ENCODE measurements around the gene FOXK2. TPM values are rescaled to one million over a fixed set of nuclear protein-coding genes. Genes with fewer than 3 reads are reported as not detected.
A peak's percentile ranks its signal among the peaks of the same experiment; 100 is the strongest.
"Not testable (repeated sequence)": the region's sequence is repeated elsewhere in the genome, so short reads cannot be mapped to it uniquely, and the experiment has no call there.

Gene FOXK2
- total RNA-seq, 2 experiments from 2014 or later, result 49.3 to 60.8 TPM

DNA sequence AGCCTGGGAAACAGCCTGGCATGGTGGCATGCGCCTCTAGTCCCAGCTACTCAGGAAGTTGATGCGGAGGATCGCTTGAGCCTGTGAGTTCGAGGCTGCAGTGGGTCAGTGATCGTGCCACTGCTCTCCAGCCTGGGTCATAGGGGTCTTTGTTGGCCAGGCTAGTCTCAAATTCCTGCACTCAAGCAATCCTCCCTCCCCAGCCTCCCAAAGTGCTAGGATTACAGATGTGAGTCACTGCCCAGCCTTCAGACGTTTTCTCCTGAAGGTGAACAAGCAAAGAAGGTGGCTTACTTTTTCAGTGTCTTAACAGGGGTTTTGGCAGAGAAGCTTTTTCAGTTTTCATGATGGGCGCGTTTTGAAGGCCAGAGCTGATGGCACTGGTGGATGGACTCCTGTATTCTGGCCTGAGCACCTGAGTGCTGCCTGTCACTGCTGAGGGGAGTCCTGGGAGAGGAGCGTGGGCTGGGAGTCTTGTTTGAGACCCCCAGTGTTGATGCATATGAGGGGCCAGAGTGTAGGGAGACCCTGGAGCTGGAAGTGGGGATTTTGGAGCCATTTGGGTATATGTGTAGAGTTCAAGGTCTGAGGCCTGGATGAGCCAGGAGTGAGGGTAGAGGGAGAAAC lies 41.4 kb downstream of the FOXK2 start:
- POLR2A ChIA-PET, result no interaction called here
- intact Hi-C loops (cut with micrococcal nuclease), result no loop called here
- peaks cover 23% of the 10 kb centered on the region for H3K4me1 Mint-ChIP-seq (ENCODE audit: low read depth)
- H3K36me3 Mint-ChIP-seq, result peaks cover 7% of the 10 kb centered on the region
- CTCF ChIA-PET, result no interaction called here
- H3K27ac Mint-ChIP-seq, result peak overlapping the region; percentile 44
- no peak for DNase-seq
- no peak overlapping the region for H3K4me3 Mint-ChIP-seq
- H3K27me3 Mint-ChIP-seq, result no peaks in the 10 kb centered on the region
- no peaks in the 10 kb centered on the region for H3K9me3 Mint-ChIP-seq

DNA sequence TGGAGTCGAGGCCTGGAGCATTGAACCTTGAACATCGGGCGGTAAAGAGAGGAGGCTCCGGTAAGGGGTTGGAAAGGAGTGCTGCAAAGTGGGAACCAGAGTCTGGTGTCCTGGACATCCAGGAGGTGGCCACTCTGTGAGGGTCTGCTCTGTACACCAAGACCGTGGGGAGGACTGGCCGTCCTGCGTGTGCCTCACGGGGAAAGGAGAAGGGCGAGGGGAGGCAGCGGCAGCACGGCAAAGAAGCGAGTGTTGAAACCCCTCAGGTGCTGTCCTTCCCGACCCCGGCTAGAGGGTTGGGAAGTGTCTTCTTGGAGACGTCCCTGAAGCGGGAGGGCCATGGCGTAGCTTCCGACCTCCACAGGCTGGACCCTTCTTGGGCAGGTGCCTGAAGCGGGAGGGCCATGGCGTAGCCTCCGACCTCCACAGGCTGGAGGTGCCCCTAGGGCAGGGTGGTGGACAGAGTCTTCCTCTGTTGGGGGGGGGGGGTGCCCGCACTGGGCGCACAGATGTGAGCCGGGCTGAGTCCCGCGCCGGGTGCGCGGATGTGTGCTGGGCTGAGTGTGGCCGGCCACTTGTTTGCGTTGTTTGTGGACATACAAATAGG lies 42.0 kb downstream of the FOXK2 start:
- CTCF ChIA-PET, result no interaction called here
- POLR2A ChIA-PET, result no interaction called here
- no peak for DNase-seq
- no peak overlapping the region for H3K4me3 Mint-ChIP-seq
- peak overlapping the region; percentile 44 for H3K27ac Mint-ChIP-seq
- no peaks in the 10 kb centered on the region for H3K9me3 Mint-ChIP-seq
- H3K36me3 Mint-ChIP-seq, result peaks cover 7% of the 10 kb centered on the region
- intact Hi-C loops (cut with micrococcal nuclease), result no loop called here
- no peaks in the 10 kb centered on the region for H3K27me3 Mint-ChIP-seq
- H3K4me1 Mint-ChIP-seq (ENCODE audit: low read depth), result peaks cover 22% of the 10 kb centered on the region

DNA sequence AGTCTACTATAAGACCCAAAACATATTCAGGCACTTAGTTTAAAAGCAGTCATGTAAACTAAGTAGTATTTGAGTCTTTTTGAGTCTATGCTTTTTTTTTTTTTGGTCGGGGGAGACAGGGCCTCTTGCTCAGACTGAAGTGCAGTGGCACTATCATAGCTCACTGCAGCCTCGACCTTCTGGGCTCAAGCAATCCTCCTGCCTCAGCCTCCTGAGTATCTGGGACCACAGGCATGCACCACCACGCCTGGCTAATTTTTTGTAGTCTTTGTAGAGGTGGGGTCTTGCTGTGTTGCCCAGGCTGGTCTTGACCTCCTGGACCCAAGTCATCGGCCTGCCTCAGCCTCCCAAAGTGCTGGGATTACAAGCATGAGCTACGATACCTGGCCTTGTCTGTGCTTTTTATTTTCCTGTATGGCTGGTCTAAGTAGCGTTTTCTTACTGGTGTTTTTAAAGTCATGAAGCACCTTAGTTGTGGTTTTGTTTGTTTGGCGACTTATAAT lies 43.2 kb downstream of the FOXK2 start:
- CTCF ChIA-PET, H3K27me3 Mint-ChIP-seq, H3K27ac Mint-ChIP-seq: not testable (repeated sequence)

DNA sequence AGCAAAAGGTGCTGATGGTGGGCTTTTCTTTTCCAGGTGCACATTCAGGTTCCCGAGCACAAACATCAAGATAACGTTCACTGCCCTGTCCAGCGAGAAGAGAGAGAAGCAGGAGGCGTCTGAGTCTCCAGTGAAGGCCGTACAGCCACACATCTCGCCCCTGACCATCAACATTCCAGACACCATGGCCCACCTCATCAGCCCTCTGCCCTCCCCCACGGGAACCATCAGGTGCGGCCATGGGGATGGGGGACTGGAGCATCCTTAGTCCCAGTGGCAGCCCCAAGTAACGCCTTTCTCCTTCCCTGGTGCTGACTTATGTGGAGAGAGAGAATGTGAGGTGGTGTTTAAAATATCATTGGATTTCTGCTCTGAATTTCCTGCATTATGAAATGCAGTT lies 43.8 kb downstream of the FOXK2 start:
- Mint-ChIP-seq H3K36me3 (peaks cover 11% of the 10 kb centered on the region), H3K27ac (no peak overlapping the region), H3K9me3 (no peaks in the 10 kb centered on the region), H3K27me3 (no peaks in the 10 kb centered on the region), H3K4me3 (no peak overlapping the region), H3K4me1 (ENCODE audit: low read depth) (peaks cover 18% of the 10 kb centered on the region)
- CTCF ChIA-PET, result no interaction called here
- no peak for DNase-seq
- POLR2A ChIA-PET, result no interaction called here
- intact Hi-C loops (cut with micrococcal nuclease), result no loop called here

More for the DNA sequence above, 43.2 kb downstream of the FOXK2 start:
- H3K9me3 Mint-ChIP-seq; H3K36me3 Mint-ChIP-seq; H3K4me3 Mint-ChIP-seq; POLR2A ChIA-PET; DNase-seq; intact Hi-C loops (cut with micrococcal nuclease): not testable (repeated sequence)
- peaks cover 21% of the 10 kb centered on the region for H3K4me1 Mint-ChIP-seq (ENCODE audit: low read depth)

DNA sequence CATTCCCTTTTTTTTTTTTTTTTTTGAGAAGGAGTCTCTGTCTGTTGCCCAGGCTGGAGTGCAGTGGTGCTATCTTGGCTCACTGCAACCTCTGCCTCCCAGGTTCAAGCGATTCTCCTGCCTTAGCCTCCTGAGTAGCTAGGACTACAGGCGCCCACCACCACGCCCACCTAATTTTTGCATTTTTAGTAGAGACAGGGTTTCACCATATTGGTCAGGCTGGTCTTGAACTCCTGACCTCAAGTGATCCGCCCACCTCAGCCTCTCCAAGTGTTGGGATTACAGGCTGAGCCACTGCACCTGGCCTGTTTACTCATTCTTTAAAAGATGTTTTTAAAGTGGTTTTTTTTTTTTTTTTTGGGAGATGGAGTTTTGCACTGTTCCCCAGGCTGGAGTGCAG lies 44.2 kb downstream of the FOXK2 start:
- DNase-seq; intact Hi-C loops (cut with micrococcal nuclease); H3K4me3 Mint-ChIP-seq; H3K9me3 Mint-ChIP-seq; H3K27me3 Mint-ChIP-seq; CTCF ChIA-PET; H3K27ac Mint-ChIP-seq; POLR2A ChIA-PET: not testable (repeated sequence)
- H3K36me3 Mint-ChIP-seq, result peaks cover 13% of the 10 kb centered on the region
- H3K4me1 Mint-ChIP-seq (ENCODE audit: low read depth), result peaks cover 18% of the 10 kb centered on the region

DNA sequence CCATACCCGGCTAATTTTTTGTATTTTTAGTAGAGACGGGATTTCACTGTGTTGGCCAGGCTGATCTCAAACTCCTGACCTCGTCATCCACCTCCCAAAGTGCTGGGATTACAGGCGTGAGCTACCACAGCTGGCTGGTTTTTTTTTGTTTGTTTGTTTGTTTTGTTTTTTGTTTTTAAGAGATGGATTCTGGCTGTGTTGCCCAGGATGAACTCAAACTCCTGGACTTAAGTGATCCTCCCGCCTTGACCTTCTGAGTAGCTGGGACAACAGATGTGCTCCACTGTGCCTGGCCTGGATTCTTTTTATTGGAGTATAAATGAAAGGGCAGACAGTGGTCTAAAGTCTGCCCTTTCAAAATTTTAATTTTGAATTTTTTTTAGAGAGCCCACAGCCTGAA lies 44.7 kb downstream of the FOXK2 start:
- DNase-seq, result no peak
- ChIA-PET CTCF (no interaction called here), POLR2A (no interaction called here)
- Mint-ChIP-seq H3K4me3 (no peak overlapping the region), H3K27ac (no peak overlapping the region), H3K27me3 (no peaks in the 10 kb centered on the region), H3K9me3 (no peaks in the 10 kb centered on the region), H3K36me3 (peaks cover 16% of the 10 kb centered on the region), H3K4me1 (ENCODE audit: low read depth) (peaks cover 14% of the 10 kb centered on the region)
- intact Hi-C loops (cut with micrococcal nuclease), result no loop called here

DNA sequence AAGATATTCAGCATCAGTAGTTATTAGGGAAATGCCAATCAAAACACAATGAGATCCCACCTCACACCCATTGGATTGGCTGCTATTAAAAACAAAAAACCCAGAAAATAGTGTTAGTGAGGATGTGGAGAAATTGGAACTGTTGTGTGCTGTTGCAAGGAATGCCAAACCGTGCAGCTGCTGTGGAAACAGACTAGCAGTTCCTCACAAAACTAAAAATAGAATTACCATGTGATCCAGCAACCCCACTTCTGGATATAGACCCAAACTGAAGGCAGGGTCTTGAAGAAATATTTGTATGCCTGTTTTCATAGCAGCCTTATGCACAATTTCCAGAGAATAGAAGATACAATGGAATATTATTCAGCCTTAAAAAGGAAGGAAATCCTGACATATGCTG lies 46.0 kb downstream of the FOXK2 start:
- H3K36me3 Mint-ChIP-seq, result peaks cover 17% of the 10 kb centered on the region
- peaks cover 10% of the 10 kb centered on the region for H3K4me1 Mint-ChIP-seq (ENCODE audit: low read depth)
- no peaks in the 10 kb centered on the region for H3K9me3 Mint-ChIP-seq
- ChIA-PET CTCF (no interaction called here), POLR2A (no interaction called here)
- no peak overlapping the region for H3K27ac Mint-ChIP-seq
- DNase-seq, result no peak
- intact Hi-C loops (cut with micrococcal nuclease), result no loop called here
- no peak overlapping the region for H3K4me3 Mint-ChIP-seq
- H3K27me3 Mint-ChIP-seq, result no peaks in the 10 kb centered on the region

DNA sequence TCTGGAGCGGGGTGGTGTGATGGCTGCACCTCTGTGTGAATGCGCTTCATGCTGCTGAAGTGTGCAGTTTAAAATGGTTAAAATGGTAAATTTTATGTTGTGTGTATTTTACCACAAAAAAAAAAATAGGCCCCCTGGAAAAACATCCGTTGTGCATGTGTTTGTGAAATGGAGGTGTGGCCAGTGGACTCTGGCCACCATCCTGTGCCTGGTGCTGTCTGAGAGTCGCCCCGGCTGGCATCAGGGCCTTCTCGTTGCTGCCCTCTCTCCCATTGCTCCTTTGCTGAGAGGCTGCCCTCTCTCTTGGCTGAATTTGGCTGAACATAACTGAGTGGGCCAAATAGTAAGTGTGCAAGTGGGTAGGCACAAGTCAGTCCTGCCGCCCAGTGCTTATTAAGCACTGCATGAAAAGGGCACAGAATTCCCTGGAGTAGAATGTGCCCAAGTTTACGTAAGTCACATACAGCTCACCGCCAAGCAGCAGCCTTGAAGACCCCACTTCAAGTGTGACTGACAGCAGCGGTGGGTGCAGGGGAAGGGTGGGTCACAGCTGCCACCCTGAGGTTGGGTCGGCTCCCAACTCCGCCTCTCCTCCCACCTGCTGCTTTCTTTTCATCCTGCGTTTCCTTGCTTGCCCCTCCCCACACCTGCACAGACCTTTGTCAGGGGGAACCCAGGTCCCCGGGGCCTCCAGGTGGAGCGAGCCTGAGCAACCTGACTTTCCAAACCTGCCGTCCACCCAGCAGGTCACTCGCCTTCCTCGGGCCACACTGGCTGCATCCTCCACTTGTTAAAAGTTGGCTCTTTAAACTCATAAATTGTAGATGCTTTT lies 46.8 kb downstream of the FOXK2 start:
- H3K4me3 Mint-ChIP-seq, result no peak overlapping the region
- H3K9me3 Mint-ChIP-seq, result no peaks in the 10 kb centered on the region
- ChIA-PET POLR2A (no interaction called here), CTCF (no interaction called here)
- no peak for DNase-seq
- H3K36me3 Mint-ChIP-seq, result peaks cover 17% of the 10 kb centered on the region
- no peaks in the 10 kb centered on the region for H3K27me3 Mint-ChIP-seq
- intact Hi-C loops (cut with micrococcal nuclease), result no loop called here
- no peak overlapping the region for H3K27ac Mint-ChIP-seq
- H3K4me1 Mint-ChIP-seq (ENCODE audit: low read depth), result peaks cover 4% of the 10 kb centered on the region

DNA sequence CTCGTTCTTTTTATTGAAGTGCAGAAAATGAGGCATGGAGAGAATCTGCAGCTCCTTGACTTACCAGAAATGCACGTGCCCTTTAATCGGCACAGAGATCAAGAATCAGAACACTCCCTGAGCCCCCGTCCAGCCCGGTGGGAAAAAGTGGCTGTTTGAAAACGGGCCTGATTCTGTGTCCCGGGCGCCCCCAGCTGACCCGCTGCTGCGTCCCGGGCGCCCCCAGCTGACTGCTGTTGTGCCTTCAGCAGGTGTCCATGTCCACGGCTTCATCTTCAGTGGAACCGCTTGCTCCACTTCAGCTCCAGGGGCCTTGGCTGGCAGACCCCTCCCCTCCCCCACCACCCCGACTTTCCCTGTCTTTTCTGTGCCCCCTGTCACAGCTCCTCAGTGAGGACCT lies 47.8 kb downstream of the FOXK2 start:
- CTCF ChIA-PET, result no interaction called here
- no peaks in the 10 kb centered on the region for H3K27me3 Mint-ChIP-seq
- H3K4me1 Mint-ChIP-seq (ENCODE audit: low read depth), result no peaks in the 10 kb centered on the region
- no peaks in the 10 kb centered on the region for H3K9me3 Mint-ChIP-seq
- H3K27ac Mint-ChIP-seq, result no peak overlapping the region
- peaks cover 22% of the 10 kb centered on the region for H3K36me3 Mint-ChIP-seq
- DNase-seq, result no peak
- POLR2A ChIA-PET, result no interaction called here
- H3K4me3 Mint-ChIP-seq, result no peak overlapping the region
- intact Hi-C loops (cut with micrococcal nuclease), result no loop called here

DNA sequence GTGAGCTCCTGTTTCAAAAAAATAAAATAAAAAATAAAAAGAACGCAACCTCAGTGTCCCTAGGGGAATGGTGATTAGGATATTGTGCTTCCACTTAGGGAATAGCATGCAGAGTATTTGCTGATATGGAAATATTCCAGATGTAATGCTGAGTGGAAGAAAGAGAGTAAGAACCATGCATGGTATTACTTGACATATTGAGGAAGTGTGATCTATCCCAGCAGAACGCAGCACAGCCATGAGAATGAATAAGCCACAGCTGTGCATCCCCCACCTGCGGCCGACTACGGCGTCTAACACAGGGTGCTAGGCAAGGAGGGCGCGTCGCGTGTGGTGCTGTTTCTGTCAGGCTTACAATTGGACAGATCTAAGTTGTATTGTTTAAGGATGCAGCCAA lies 49.5 kb downstream of the FOXK2 start:
- Mint-ChIP-seq H3K4me3 (no peak overlapping the region), H3K27me3 (no peaks in the 10 kb centered on the region), H3K27ac (no peak overlapping the region), H3K36me3 (peaks cover 30% of the 10 kb centered on the region), H3K9me3 (no peaks in the 10 kb centered on the region), H3K4me1 (ENCODE audit: low read depth) (no peaks in the 10 kb centered on the region)
- intact Hi-C loops (cut with micrococcal nuclease), result no loop called here
- ChIA-PET POLR2A (no interaction called here), CTCF (interaction anchor here (1.8 kb wide), 1 partner anchor 15 kb away, joined by 6 read pairs; no protein-coding TSS in a partner anchor)
- no peak for DNase-seq

DNA sequence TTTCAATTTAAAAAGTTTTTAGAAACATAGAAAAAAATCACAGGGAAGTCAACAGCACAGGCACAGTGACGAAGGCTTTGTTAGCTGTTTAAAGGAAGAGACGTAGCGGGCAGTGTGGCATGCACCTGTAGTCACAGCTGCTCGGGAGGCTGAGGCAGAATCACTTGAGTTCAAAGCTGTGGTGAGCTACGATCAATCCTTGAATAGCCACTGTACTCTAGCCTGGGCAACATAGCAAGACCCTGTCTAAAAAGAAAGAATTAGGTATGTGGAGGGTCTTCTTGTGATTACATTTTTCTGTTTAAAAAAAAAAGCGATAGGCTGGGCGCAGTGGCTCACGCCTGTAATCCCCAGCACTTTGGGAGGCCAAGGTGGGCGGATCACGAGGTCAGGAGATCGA lies 50.1 kb downstream of the FOXK2 start:
- Mint-ChIP-seq H3K4me3 (no peak overlapping the region), H3K27ac (no peak overlapping the region), H3K36me3 (peaks cover 32% of the 10 kb centered on the region), H3K27me3 (no peaks in the 10 kb centered on the region), H3K9me3 (no peaks in the 10 kb centered on the region), H3K4me1 (ENCODE audit: low read depth) (no peaks in the 10 kb centered on the region)
- intact Hi-C loops (cut with micrococcal nuclease), result no loop called here
- no peak for DNase-seq
- ChIA-PET CTCF (interaction anchor here (1.8 kb wide), 1 partner anchor 15 kb away, joined by 6 read pairs; no protein-coding TSS in a partner anchor), POLR2A (no interaction called here)

DNA sequence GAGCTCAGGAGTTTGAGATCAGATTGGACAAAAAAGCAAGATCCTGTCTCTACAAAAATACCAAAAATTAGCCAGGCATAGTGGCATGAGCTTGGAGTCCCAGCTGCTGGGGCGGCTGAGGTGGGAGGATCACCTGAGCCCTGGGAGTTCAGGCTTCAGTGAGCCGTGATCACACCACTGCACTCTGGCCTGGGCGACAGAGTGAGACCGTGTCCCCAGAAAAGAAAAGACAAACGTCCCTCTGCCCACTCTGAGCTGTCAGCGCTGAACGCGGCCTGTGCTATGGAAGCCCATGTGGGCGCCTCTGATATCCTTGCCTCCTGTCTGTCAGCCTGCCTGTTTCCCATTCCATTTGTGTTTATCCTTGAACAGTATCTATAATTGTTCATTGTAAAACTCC lies 50.7 kb downstream of the FOXK2 start:
- no peak overlapping the region for H3K27ac Mint-ChIP-seq
- no peaks in the 10 kb centered on the region for H3K27me3 Mint-ChIP-seq
- H3K36me3 Mint-ChIP-seq, result peaks cover 27% of the 10 kb centered on the region
- intact Hi-C loops (cut with micrococcal nuclease), result no loop called here
- no peak for DNase-seq
- no peaks in the 10 kb centered on the region for H3K9me3 Mint-ChIP-seq
- ChIA-PET CTCF (interaction anchor here (1.8 kb wide), 1 partner anchor 16 kb away, joined by 6 read pairs; no protein-coding TSS in a partner anchor), POLR2A (no interaction called here)
- H3K4me3 Mint-ChIP-seq, result no peak overlapping the region
- H3K4me1 Mint-ChIP-seq (ENCODE audit: low read depth), result no peaks in the 10 kb centered on the region

All from activated CD4-positive, alpha-beta memory T cell treated with anti-CD3 and anti-CD28 coated beads for 36 hours (primary cell).